SU-DHL-6 (cell line): ENCODE results near the gene RBP3.

ENCODE experiments used
- H2AFZ ChIP-seq: fragments of 200-600 bp; sonication (generic); 2 replicates; pipeline ENCODE4 v1.6.1; 2014; ENCODE audit warnings: low read depth, mild to moderate bottlenecking, moderate library complexity, mixed read lengths, antibody characterized with exemption, low read length; ENCODE audit not compliant: severe bottlenecking
- H3F3A ChIP-seq: fragments of 200-600 bp; shearing (Covaris generic); 2 replicates; pipeline ENCODE4 v1.6.0; 2016; ENCODE audit warnings: antibody characterized with exemption, mild to moderate bottlenecking; ENCODE audit not compliant: insufficient read depth
- H3K27ac ChIP-seq: fragments of 200-600 bp; sonication (generic); 2 replicates; pipeline ENCODE4 v1.5.1; 2016; ENCODE audit warnings: low read depth, mild to moderate bottlenecking, low read length, moderate library complexity, mixed read lengths
- H3K27me3 ChIP-seq: fragments of 200-600 bp; sonication (generic), shearing (Covaris generic); 2 replicates; pipeline ENCODE4 v1.6.0; 2014; ENCODE audit warnings: mild to moderate bottlenecking, low read length
- H3K36me3 ChIP-seq: fragments of 200-600 bp; sonication (generic); 2 replicates; pipeline ENCODE4 v1.6.1; 2014; ENCODE audit warnings: mild to moderate bottlenecking, low read length, mixed read lengths
- H3K4me2 ChIP-seq: fragments of 300-600, 200-600 bp; shearing (Covaris generic), sonication (generic); 2 replicates; pipeline ENCODE4 v1.6.0; 2014; ENCODE audit warnings: low read length, low read depth, mild to moderate bottlenecking; ENCODE audit not compliant: poor library complexity, severe bottlenecking
- H3K4me3 ChIP-seq: fragments of 200-600 bp; sonication (generic); 2 replicates; pipeline ENCODE4 v1.5.1; 2014; ENCODE audit warnings: antibody characterized with exemption, low read length, mild to moderate bottlenecking, mixed read lengths; ENCODE audit not compliant: insufficient read depth, poor library complexity, severe bottlenecking
- H3K79me2 ChIP-seq: fragments of 200-600 bp; sonication (generic); 2 replicates; pipeline ENCODE4 v1.6.1; 2014; ENCODE audit warnings: mild to moderate bottlenecking, low read length, moderate library complexity; ENCODE audit not compliant: insufficient read depth
- H3K9ac ChIP-seq: fragments of 200-600 bp; sonication (generic); 2 replicates; pipeline ENCODE4 v1.7.0; 2014; ENCODE audit warnings: mild to moderate bottlenecking, low read length
- H3K9me2 ChIP-seq: fragments of 200-600 bp; sonication (generic); replicated peaks from 2 replicates; pipeline ENCODE4 v1.6.1; 2014; ENCODE audit warnings: low read length; ENCODE audit not compliant: insufficient read depth
- H3K9me3 ChIP-seq: fragments of 200-600 bp; sonication (generic); 2 replicates; pipeline ENCODE4 v1.6.1; 2014; ENCODE audit warnings: low read length, mixed read lengths; ENCODE audit not compliant: insufficient read depth
- H4K20me1 ChIP-seq: fragments of 200-600 bp; sonication (generic); 2 replicates; pipeline ENCODE4 v1.6.1; 2014; ENCODE audit warnings: low read depth, mild to moderate bottlenecking, antibody characterized with exemption, low read length, moderate library complexity, mixed read lengths
- CTCF ChIP-seq: fragments of 200-600 bp; sonication (generic); IDR thresholded peaks from one replicate; pipeline ENCODE4 v1.5.1; 2017; ENCODE audit warnings: antibody characterized with exemption, mild to moderate bottlenecking, low read length, moderate library complexity; ENCODE audit not compliant: insufficient read depth, poor library complexity, severe bottlenecking
- EZH2phosphoT487 ChIP-seq: fragments of 200-600 bp; sonication (generic), shearing (Covaris generic); conservative IDR thresholded peaks from 2 replicates; pipeline ENCODE4 v1.6.1; 2018; ENCODE audit warnings: mild to moderate bottlenecking, antibody characterized with exemption, low read length, moderate library complexity, mixed read lengths

Gene RBP3

DNA sequence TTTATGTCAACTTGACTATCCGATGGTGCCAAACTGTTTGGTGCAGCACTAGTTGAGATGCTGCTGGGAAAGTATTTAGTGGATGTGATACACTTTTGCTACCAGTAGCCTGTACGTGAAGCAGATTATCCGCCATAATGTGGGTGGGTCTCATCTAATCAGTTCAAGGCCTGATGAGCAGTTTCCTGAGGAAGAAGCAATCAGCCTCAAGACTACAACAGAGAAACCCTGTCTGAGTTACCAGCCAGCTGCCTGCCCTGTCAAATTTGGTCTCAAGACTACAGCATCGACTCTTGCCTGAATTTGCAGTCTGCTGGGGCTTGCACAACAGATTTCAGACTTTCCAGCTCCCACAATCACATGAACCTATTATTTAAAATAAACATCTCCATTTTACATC is 10.9 kb upstream of the RBP3 start:
- Histone ChIP-seq H3K9me3 (no peaks in the 10 kb centered on the region), H3K9ac (no peak overlapping the region), H3K27me3 (no peaks in the 10 kb centered on the region), H3K79me2 (no peaks in the 10 kb centered on the region), H2AFZ (no peak overlapping the region), H3K36me3 (no peaks in the 10 kb centered on the region), H3K27ac (no peak overlapping the region), H3K4me2 (no peak overlapping the region), H3K9me2 (no peaks in the 10 kb centered on the region), H3F3A (no peaks in the 10 kb centered on the region), H3K4me3 (no peak overlapping the region), H4K20me1 (no peaks in the 10 kb centered on the region)
- TF ChIP-seq CTCF, result no peak
- no peak for TF ChIP-seq EZH2phosphoT487

DNA sequence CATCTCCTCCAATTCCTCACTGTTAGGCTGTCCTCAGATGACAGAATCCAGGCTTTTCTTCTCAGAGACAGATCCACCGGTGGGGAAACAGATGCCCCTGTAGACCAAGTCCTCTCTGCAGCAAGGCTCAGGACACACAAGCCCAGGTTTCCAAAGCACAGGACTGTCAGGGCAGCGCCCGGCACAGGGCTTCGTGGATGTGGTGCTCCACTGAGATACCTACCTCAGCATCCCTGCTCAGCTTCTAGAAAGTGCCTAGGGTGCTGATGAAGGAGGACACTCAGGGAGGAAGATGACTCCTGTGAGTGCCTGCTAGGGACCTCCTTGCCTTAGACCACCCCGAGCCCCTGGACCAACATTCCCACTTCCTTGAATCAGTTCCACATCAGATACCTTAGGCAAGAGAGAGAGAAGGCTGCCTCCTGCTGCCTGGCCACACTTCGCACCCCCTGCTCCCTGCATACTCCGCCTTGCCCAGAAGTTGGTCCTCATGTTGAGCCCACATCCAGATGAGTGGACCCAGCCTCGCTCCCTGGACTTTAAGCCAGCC is 8.9 kb upstream of the RBP3 start:
- Histone ChIP-seq H3K79me2 (no peaks in the 10 kb centered on the region), H4K20me1 (no peaks in the 10 kb centered on the region), H2AFZ (no peak overlapping the region), H3F3A (no peaks in the 10 kb centered on the region), H3K9ac (no peak overlapping the region), H3K9me2 (no peaks in the 10 kb centered on the region), H3K27ac (no peak overlapping the region), H3K36me3 (no peaks in the 10 kb centered on the region), H3K27me3 (no peaks in the 10 kb centered on the region), H3K9me3 (no peaks in the 10 kb centered on the region), H3K4me2 (no peak overlapping the region), H3K4me3 (no peak overlapping the region)
- TF ChIP-seq CTCF, result no peak

DNA sequence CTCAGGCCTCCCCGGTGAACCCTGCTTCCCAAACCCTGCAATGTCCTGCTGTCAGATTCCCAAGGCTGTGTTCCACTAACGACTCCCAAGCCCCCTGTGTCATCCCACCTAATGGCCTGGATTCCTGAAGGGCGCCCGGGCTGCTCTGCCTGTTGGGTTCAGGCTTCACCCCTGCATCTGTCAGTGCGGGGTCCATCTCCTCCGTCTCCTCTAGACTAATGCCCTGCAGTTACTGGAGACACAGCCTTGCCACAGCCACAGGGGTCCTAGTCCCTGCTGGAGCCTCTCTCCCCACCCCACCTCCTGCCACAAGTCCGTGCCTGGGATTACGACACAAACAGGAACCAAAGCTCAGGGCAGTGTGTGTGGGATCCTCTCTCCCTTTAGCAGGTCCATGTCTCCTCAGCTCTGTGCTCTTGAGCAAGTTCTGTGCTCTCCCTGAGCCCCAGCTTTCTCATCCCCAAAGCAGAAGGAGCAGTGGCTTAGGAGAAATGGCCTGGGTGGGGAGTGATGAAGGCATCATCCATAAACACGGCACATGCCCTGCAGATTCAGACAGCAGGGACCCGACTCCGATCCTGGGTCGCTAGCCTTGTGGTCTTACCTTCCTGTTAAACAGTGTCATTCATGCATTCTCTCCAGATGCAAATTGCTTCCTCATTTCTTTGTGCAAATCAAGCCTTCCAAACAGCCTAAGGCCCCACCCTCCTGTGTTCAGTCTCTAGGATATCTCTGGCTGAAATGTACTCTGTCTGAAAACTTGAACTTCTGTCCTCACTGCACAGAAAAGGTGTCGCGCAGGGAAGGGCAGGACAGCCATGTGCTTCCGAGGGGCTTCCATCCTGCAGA is 8.2 kb upstream of the RBP3 start:
- Histone ChIP-seq H3K9ac (no peak overlapping the region), H3K4me2 (no peak overlapping the region), H3K36me3 (no peaks in the 10 kb centered on the region), H3K9me3 (no peaks in the 10 kb centered on the region), H3K4me3 (no peak overlapping the region), H3K79me2 (no peaks in the 10 kb centered on the region), H3K27me3 (no peaks in the 10 kb centered on the region), H3K27ac (no peak overlapping the region), H3F3A (no peaks in the 10 kb centered on the region), H3K9me2 (no peaks in the 10 kb centered on the region), H2AFZ (no peak overlapping the region), H4K20me1 (no peaks in the 10 kb centered on the region)
- TF ChIP-seq EZH2phosphoT487 (no peak), CTCF (no peak)
